Measurements from ENCODE around the gene PLK5. TPM values are rescaled to one million over a fixed set of nuclear protein-coding genes. Genes with fewer than 3 reads are reported as not detected.

Gene PLK5
- total RNA-seq, 1 donor: not detected

- no peak overlapping the region for H3K4me3 ChIP-seq (ENCODE audit: low read depth, low read length)
- no peak for DNase-seq (ENCODE audit: low read depth)
- TF ChIP-seq CTCF (IDR thresholded peaks at IDR 0.05; ENCODE audit: insufficient read depth, low read length): no peak
Observed at GRCh38 chr19:1571358-1571757, 47.5 kb downstream of the PLK5 start.

DNA sequence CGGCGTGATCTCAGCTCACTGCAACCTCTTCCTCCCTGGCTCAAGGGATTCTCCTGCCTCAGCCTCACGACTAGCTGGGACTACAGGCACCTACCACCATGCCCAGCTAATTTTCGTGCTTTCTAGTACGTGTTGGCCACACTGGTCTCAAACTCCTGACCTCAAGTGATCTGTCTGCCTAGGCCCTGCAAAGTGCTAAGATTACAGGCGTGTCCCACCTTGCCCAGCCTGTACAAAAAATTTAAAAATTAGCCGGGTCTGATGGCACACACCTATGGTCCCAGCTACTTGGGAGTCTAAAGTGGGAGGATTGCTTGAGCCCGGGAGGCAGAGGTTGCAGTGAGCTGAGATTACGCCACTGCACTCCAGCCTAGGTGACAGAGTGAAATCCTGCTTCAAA is 48.9 kb downstream of the PLK5 start:
- H3K4me3 ChIP-seq (ENCODE audit: low read depth, low read length): no peak overlapping the region
- no peak for TF ChIP-seq CTCF (IDR thresholded peaks at IDR 0.05; ENCODE audit: insufficient read depth, low read length)
- no peak for DNase-seq (ENCODE audit: low read depth)

- no peak for DNase-seq (ENCODE audit: low read depth)
- no peak for TF ChIP-seq CTCF (IDR thresholded peaks at IDR 0.05; ENCODE audit: insufficient read depth, low read length)
- H3K4me3 ChIP-seq (ENCODE audit: low read depth, low read length): no peak overlapping the region
Observed at GRCh38 chr19:1574354-1575136, 50.7 kb downstream of the PLK5 start.

DNA sequence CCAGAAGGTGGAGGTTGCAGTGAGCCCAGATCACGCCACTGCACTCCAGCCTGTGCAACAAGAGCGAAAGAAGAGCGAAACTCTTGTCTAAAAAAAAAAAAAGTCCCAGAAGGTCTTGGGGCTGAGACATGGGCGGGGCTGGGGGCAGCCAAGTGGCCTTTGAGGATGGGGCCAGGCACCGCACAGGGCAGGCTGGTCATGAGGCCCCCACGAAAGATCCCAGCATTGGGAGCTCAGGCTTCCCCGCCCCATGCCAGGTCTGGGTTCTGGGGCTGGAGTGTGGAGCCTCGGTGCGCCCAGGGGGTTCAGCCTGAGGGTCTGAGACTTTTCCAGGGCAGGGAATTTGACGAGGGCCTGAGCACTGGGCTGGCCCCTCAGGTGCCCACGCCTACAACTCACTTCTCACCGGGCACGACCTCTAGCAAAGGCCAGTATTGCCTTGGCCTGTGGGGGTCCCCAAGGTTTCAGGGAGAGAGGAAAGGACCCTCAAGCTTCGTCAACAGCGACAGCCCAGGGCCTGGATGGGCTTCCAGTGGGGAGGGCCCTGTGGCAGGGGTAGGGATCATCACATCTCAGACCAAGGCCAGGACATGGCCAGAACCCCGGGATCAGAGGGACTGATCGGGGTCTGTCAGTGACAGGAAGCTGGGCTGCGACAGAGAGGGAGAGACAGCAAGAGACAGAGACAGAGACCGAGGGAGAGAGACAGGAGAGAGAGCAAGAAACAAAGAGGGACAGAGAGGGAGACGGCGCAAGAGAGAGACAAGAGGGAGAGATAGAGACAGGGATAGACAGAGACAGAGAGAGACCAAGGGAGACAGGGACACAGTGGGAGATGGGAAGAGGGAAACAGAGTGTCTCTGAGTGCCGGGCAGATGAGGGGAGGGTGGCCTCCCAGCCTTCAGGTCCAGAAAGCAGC is 51.7 kb downstream of the PLK5 start:
- no peak overlapping the region for H3K4me3 ChIP-seq (ENCODE audit: low read depth, low read length)
- no peak for DNase-seq (ENCODE audit: low read depth)
- no peak for TF ChIP-seq CTCF (IDR thresholded peaks at IDR 0.05; ENCODE audit: insufficient read depth, low read length)

GRCh38 chr19:1576242-1577089 is 52.6 kb downstream of the PLK5 start:
- DNase-seq (ENCODE audit: low read depth): no peak
- H3K4me3 ChIP-seq (ENCODE audit: low read depth, low read length): no peak overlapping the region
- TF ChIP-seq CTCF (IDR thresholded peaks at IDR 0.05; ENCODE audit: insufficient read depth, low read length): no peak

All from fibroblast of the aortic adventitia (primary cell).